ENCODE measurements around the gene MAML3. TPM values are rescaled to one million over a fixed set of nuclear protein-coding genes. Genes with fewer than 3 reads are reported as not detected.

The MAML3 gene
- total and polyA plus RNA-seq, 2 donors: 4.3 to 5.2 TPM

GRCh38 chr4:139795527-139796314 lies 358.3 kb downstream of the MAML3 start:
- H3K9me3 ChIP-seq (ENCODE audit: control insufficient read depth in 2 of 2, insufficient read depth in 1 of 2, low read length in 1 of 2): no peaks in the 10 kb centered on the region
- H3K4me1 ChIP-seq (ENCODE audit: control insufficient read depth in 2 of 2, insufficient read depth in 2 of 2, low read length in 2 of 2): peaks cover 0 to 3% of the 10 kb centered on the region in 2 donors
- 94% methylated on average over 8 of the region's 8 CpGs for WGBS
- no peak for DNase-seq (ENCODE audit: low read depth in 6 of 9, low spot score in 9 of 9)
- no peaks in the 10 kb centered on the region for H3K36me3 ChIP-seq (ENCODE audit: control insufficient read depth in 2 of 2, insufficient read depth in 2 of 2, low read length in 1 of 2)
- H3K27me3 ChIP-seq (ENCODE audit: control insufficient read depth in 2 of 2, insufficient read depth in 1 of 2, low read length in 1 of 2): no peaks in the 10 kb centered on the region
- no peak overlapping the region for H3K27ac ChIP-seq (ENCODE audit: low read depth in 1 of 2, low read length in 1 of 2)
- H3K4me3 ChIP-seq (ENCODE audit: low read length in 2 of 2): no peak overlapping the region

DNA sequence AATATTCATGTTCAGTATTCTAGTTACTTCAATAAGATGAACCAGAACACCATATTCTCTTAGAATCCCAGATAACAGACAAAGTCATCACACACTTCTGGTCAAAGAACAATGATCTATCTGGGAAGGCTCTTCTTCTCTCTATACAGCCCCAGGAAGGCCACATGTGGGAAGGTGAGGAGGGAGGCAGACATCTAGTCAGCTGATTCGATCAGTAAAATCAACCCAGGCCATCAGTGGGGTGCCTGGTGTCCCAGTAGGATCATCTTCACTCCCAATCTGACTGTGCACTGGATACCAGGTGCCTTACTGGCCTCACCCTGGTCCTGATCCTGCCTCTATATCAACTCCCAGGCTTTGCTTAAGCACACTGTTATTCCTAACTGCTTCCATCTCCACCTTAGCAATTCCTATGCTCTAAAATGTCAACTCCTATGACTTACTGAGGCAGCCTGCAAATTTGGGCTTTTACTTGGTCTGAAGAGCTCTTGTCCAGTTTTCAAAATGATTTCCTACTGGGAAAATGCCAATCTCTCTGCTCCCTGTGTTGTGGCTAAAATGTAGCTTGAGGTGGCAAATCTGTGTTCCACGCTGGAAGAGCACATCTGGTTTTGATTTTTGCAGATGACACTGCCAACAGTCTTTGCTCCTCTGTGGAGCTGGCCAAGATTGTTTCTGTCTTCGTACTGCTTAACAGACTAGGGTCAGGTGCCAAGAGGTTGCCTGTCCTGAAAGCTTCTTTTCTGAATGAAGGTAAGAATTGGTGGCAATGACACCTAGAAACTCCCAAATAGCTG lies 359.6 kb downstream of the MAML3 start:
- WGBS: 92% methylated on average over 3 of the region's 3 CpGs
- Histone ChIP-seq H3K4me3 (ENCODE audit: low read length in 2 of 2) (no peak overlapping the region), H3K27me3 (ENCODE audit: control insufficient read depth in 2 of 2, insufficient read depth in 1 of 2, low read length in 1 of 2) (no peaks in the 10 kb centered on the region), H3K27ac (ENCODE audit: low read depth in 1 of 2, low read length in 1 of 2) (no peak overlapping the region), H3K4me1 (ENCODE audit: control insufficient read depth in 2 of 2, insufficient read depth in 2 of 2, low read length in 2 of 2) (peaks cover 0 to 3% of the 10 kb centered on the region in 2 donors), H3K9me3 (ENCODE audit: control insufficient read depth in 2 of 2, insufficient read depth in 1 of 2, low read length in 1 of 2) (no peaks in the 10 kb centered on the region), H3K36me3 (ENCODE audit: control insufficient read depth in 2 of 2, insufficient read depth in 2 of 2, low read length in 1 of 2) (no peaks in the 10 kb centered on the region)
- DNase-seq (ENCODE audit: low read depth in 6 of 9, low spot score in 9 of 9): no peak

DNA sequence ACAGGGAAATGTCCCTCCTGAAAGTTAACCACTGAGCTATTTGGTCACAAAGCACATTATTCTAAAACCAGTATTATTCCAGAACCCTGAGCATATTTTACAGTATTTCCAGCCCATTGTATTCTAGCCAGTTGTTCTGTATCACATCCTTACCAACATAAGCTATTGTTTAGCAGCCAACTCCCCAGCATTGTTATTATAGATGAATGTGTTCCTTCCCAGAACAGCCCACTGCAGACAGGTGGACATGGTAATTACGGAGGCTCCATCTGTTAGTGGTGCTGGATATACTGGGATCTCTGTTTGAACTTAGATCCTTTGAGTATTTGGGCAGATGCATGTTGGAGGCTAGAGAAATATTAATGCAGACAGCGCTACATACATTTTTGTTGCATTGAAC lies 362.3 kb downstream of the MAML3 start:
- WGBS: 95% methylated on average over 2 of the region's 2 CpGs

GRCh38 chr4:139790291-139790690 lies 363.7 kb downstream of the MAML3 start:
- WGBS: 97% methylated on average over 4 of the region's 4 CpGs
- Histone ChIP-seq H3K27ac (ENCODE audit: low read depth in 1 of 2, low read length in 1 of 2) (no peak overlapping the region), H3K9me3 (ENCODE audit: control insufficient read depth in 2 of 2, insufficient read depth in 1 of 2, low read length in 1 of 2) (no peaks in the 10 kb centered on the region), H3K4me3 (ENCODE audit: low read length in 2 of 2) (no peak overlapping the region), H3K4me1 (ENCODE audit: control insufficient read depth in 2 of 2, insufficient read depth in 2 of 2, low read length in 2 of 2) (peaks cover 0 to 6% of the 10 kb centered on the region in 2 donors), H3K36me3 (ENCODE audit: control insufficient read depth in 2 of 2, insufficient read depth in 2 of 2, low read length in 1 of 2) (no peaks in the 10 kb centered on the region), H3K27me3 (ENCODE audit: control insufficient read depth in 2 of 2, insufficient read depth in 1 of 2, low read length in 1 of 2) (no peaks in the 10 kb centered on the region)
- DNase-seq (ENCODE audit: low read depth in 6 of 9, low spot score in 9 of 9): no peak

More for the DNA sequence above, 362.3 kb downstream of the MAML3 start:
- H3K27me3 ChIP-seq (ENCODE audit: control insufficient read depth in 2 of 2, insufficient read depth in 1 of 2, low read length in 1 of 2): no peaks in the 10 kb centered on the region
- no peak overlapping the region for H3K4me3 ChIP-seq (ENCODE audit: low read length in 2 of 2)
- H3K4me1 ChIP-seq (ENCODE audit: control insufficient read depth in 2 of 2, insufficient read depth in 2 of 2, low read length in 2 of 2): peaks cover 0 to 5% of the 10 kb centered on the region in 2 donors
- no peaks in the 10 kb centered on the region for H3K9me3 ChIP-seq (ENCODE audit: control insufficient read depth in 2 of 2, insufficient read depth in 1 of 2, low read length in 1 of 2)
- H3K27ac ChIP-seq (ENCODE audit: low read depth in 1 of 2, low read length in 1 of 2): no peak overlapping the region
- no peak for DNase-seq (ENCODE audit: low read depth in 6 of 9, low spot score in 9 of 9)
- no peaks in the 10 kb centered on the region for H3K36me3 ChIP-seq (ENCODE audit: control insufficient read depth in 2 of 2, insufficient read depth in 2 of 2, low read length in 1 of 2)

- Histone ChIP-seq H3K4me1 (ENCODE audit: control insufficient read depth in 2 of 2, insufficient read depth in 2 of 2, low read length in 2 of 2) (peaks cover 0 to 6% of the 10 kb centered on the region in 2 donors), H3K27ac (ENCODE audit: low read depth in 1 of 2, low read length in 1 of 2) (no peak overlapping the region), H3K27me3 (ENCODE audit: control insufficient read depth in 2 of 2, insufficient read depth in 1 of 2, low read length in 1 of 2) (no peaks in the 10 kb centered on the region), H3K36me3 (ENCODE audit: control insufficient read depth in 2 of 2, insufficient read depth in 2 of 2, low read length in 1 of 2) (no peaks in the 10 kb centered on the region), H3K9me3 (ENCODE audit: control insufficient read depth in 2 of 2, insufficient read depth in 1 of 2, low read length in 1 of 2) (no peaks in the 10 kb centered on the region), H3K4me3 (ENCODE audit: low read length in 2 of 2) (no peak overlapping the region)
- no peak for DNase-seq (ENCODE audit: low read depth in 6 of 9, low spot score in 9 of 9)
- 80% methylated on average over 6 of the region's 6 CpGs for WGBS
Observed at GRCh38 chr4:139789096-139789654, 364.8 kb downstream of the MAML3 start.

- WGBS: 92% methylated on average over 12 of the region's 12 CpGs
- Histone ChIP-seq H3K27me3 (ENCODE audit: control insufficient read depth in 2 of 2, insufficient read depth in 1 of 2, low read length in 1 of 2) (no peaks in the 10 kb centered on the region), H3K9me3 (ENCODE audit: control insufficient read depth in 2 of 2, insufficient read depth in 1 of 2, low read length in 1 of 2) (no peaks in the 10 kb centered on the region), H3K4me3 (ENCODE audit: low read length in 2 of 2) (no peak overlapping the region), H3K36me3 (ENCODE audit: control insufficient read depth in 2 of 2, insufficient read depth in 2 of 2, low read length in 1 of 2) (no peaks in the 10 kb centered on the region), H3K27ac (ENCODE audit: low read depth in 1 of 2, low read length in 1 of 2) (no peak overlapping the region), H3K4me1 (ENCODE audit: control insufficient read depth in 2 of 2, insufficient read depth in 2 of 2, low read length in 2 of 2) (peaks cover 0 to 3% of the 10 kb centered on the region in 2 donors)
- peak in 1 of 9 donors; percentile 16 for DNase-seq (ENCODE audit: low read depth in 6 of 9, low spot score in 9 of 9)
Observed at GRCh38 chr4:139786494-139787354, 367.3 kb downstream of the MAML3 start.

DNA sequence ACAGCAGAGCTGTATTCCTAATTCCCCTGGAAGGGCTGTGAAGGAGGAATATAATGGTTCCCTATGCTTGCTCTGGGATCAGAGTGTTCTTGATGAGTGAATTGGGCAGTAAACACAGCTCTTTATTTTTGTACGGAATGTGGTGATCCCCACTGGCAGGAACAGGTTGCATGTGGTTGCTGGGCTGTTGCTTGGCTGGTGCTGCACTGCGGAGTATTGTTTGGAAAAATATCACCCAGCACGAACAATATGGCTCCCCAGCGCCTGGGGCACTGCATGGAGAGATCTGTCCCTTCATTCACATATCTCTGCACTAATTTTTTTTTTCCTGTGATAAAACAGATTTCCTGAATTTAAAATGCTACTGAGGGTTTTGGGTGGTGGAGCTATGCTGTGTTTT lies 368.6 kb downstream of the MAML3 start:
- H3K4me3 ChIP-seq (ENCODE audit: low read length in 2 of 2): no peak overlapping the region
- 99% methylated on average over 4 of the region's 4 CpGs for WGBS
- no peak for DNase-seq (ENCODE audit: low read depth in 6 of 9, low spot score in 9 of 9)
- H3K36me3 ChIP-seq (ENCODE audit: control insufficient read depth in 2 of 2, insufficient read depth in 2 of 2, low read length in 1 of 2): no peaks in the 10 kb centered on the region
- no peak overlapping the region for H3K27ac ChIP-seq (ENCODE audit: low read depth in 1 of 2, low read length in 1 of 2)
- peaks cover 0 to 2% of the 10 kb centered on the region in 2 donors for H3K4me1 ChIP-seq (ENCODE audit: control insufficient read depth in 2 of 2, insufficient read depth in 2 of 2, low read length in 2 of 2)
- H3K27me3 ChIP-seq (ENCODE audit: control insufficient read depth in 2 of 2, insufficient read depth in 1 of 2, low read length in 1 of 2): no peaks in the 10 kb centered on the region
- no peaks in the 10 kb centered on the region for H3K9me3 ChIP-seq (ENCODE audit: control insufficient read depth in 2 of 2, insufficient read depth in 1 of 2, low read length in 1 of 2)

DNA sequence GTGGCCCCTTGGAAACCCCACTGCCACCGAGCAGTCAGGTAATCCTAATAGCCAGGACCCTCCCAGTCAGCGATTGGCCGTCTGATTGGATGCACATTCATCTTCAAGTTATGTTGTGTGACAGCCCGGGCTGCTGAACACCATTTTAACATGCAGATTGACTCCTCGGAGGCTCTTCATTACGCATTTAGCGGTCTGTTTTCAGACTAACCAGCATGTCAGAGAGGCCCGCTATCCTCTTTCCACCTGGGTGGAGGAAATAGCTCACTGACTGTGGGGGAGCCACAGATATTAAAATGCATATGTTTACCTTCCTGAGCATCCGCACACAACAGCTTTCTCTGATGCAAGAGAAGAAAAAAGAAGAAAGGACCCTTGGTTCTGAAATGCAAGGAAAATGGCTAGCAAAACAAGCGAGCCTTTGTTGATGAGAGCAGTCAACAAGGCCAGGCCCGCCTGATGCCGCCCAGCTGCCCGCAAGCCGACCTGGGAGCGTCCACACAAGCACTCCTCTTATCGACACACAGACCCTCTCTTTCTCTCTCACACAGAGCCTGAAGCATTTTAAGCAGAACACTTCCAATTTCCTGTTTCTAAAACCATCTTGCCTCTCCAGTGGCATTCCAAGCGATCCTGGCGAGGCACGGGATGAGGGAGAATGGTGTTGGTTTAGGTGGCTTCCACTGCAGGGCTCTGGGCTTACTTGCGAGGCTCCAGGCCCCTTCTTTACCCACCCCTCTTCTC lies 370.1 kb downstream of the MAML3 start:
- Histone ChIP-seq H3K9me3 (ENCODE audit: control insufficient read depth in 2 of 2, insufficient read depth in 1 of 2, low read length in 1 of 2) (no peaks in the 10 kb centered on the region), H3K36me3 (ENCODE audit: control insufficient read depth in 2 of 2, insufficient read depth in 2 of 2, low read length in 1 of 2) (no peaks in the 10 kb centered on the region), H3K4me1 (ENCODE audit: control insufficient read depth in 2 of 2, insufficient read depth in 2 of 2, low read length in 2 of 2) (peaks cover 0 to 2% of the 10 kb centered on the region in 2 donors), H3K27ac (ENCODE audit: low read depth in 1 of 2, low read length in 1 of 2) (no peak overlapping the region), H3K4me3 (ENCODE audit: low read length in 2 of 2) (no peak overlapping the region), H3K27me3 (ENCODE audit: control insufficient read depth in 2 of 2, insufficient read depth in 1 of 2, low read length in 1 of 2) (no peaks in the 10 kb centered on the region)
- WGBS: 95% methylated on average over 20 of the region's 20 CpGs
- no peak for DNase-seq (ENCODE audit: low read depth in 6 of 9, low spot score in 9 of 9)
